ENCODE data around the gene FIGN.

Gene FIGN

GRCh38 chr2:163667064-163667887, 68.5 kb downstream of the FIGN start:
- TF ChIP-seq CTCF (IDR thresholded peaks at IDR 0.05; ENCODE audit: low read depth, low read length): no peak
- in situ Hi-C loops (cut with HindIII; ENCODE audit: low sequenced_read_pairs): no loop called here
- DNase-seq (ENCODE audit: low read depth, low spot score): peak; percentile 93
- no peak overlapping the region for H3K4me3 ChIP-seq (ENCODE audit: low read depth, low read length)

GRCh38 chr2:163665817-163666216, 70.0 kb downstream of the FIGN start:
- TF ChIP-seq CTCF (IDR thresholded peaks at IDR 0.05; ENCODE audit: low read depth, low read length): no peak
- in situ Hi-C loops (cut with HindIII; ENCODE audit: low sequenced_read_pairs): no loop called here

GRCh38 chr2:163665051-163665450, 70.8 kb downstream of the FIGN start:
- TF ChIP-seq CTCF (IDR thresholded peaks at IDR 0.05; ENCODE audit: low read depth, low read length): no peak
- no peak for DNase-seq (ENCODE audit: low read depth, low spot score)
- in situ Hi-C loops (cut with HindIII; ENCODE audit: low sequenced_read_pairs): no loop called here
- no peak overlapping the region for H3K4me3 ChIP-seq (ENCODE audit: low read depth, low read length)

More at GRCh38 chr2:163665817-163666216, 70.0 kb downstream of the FIGN start:
- no peak overlapping the region for H3K4me3 ChIP-seq (ENCODE audit: low read depth, low read length)
- peak; percentile 51 for DNase-seq (ENCODE audit: low read depth, low spot score)

GRCh38 chr2:163664610-163665009, 71.2 kb downstream of the FIGN start:
- peak; percentile 78 for DNase-seq (ENCODE audit: low read depth, low spot score)
- in situ Hi-C loops (cut with HindIII; ENCODE audit: low sequenced_read_pairs): no loop called here
- H3K4me3 ChIP-seq (ENCODE audit: low read depth, low read length): no peak overlapping the region
- no peak for TF ChIP-seq CTCF (IDR thresholded peaks at IDR 0.05; ENCODE audit: low read depth, low read length)

- peak; percentile 57 for DNase-seq (ENCODE audit: low read depth, low spot score)
- H3K4me3 ChIP-seq (ENCODE audit: low read depth, low read length): no peak overlapping the region
- TF ChIP-seq CTCF (IDR thresholded peaks at IDR 0.05; ENCODE audit: low read depth, low read length): no peak
- in situ Hi-C loops (cut with HindIII; ENCODE audit: low sequenced_read_pairs): no loop called here
These were observed 73.5 kb downstream of the FIGN start for GRCh38 chr2:163662141-163662780.

- DNase-seq (ENCODE audit: low read depth, low spot score): no peak
- in situ Hi-C loops (cut with HindIII; ENCODE audit: low sequenced_read_pairs): no loop called here
- no peak for TF ChIP-seq CTCF (IDR thresholded peaks at IDR 0.05; ENCODE audit: low read depth, low read length)
- no peak overlapping the region for H3K4me3 ChIP-seq (ENCODE audit: low read depth, low read length)
These were observed 76.6 kb downstream of the FIGN start for GRCh38 chr2:163659224-163659623.
